Left kidney (tissue), 2 donors: ENCODE data around the gene HES4. TPM values are rescaled to one million over a fixed set of nuclear protein-coding genes. Genes with fewer than 3 reads are reported as not detected.
A peak's percentile ranks its signal among the peaks of the same experiment; 100 is the strongest.
"Not testable (repeated sequence)": the region's sequence is repeated elsewhere in the genome, so short reads cannot be mapped to it uniquely, and the experiment has no call there.

Experiments
- DNase-seq: peaks from one replicate; pipeline ENCODE4 v3.0.0-alpha.2; 2013
- polyA plus RNA-seq: library from polyadenylated mRNA; unstranded; fragments of 120-200 nt; gene quantifications from one replicate; pipeline ENCODE4 v1.2.1, GENCODE V29; 2013; ENCODE audit not compliant: insufficient read length

Gene HES4
- polyA plus RNA-seq, 1 donor = 13.8 TPM

GRCh38 chr1:981491-981954 lies 18.4 kb downstream of the HES4 start:
- DNase-seq = no peak

GRCh38 chr1:980602-981395 lies 19.1 kb downstream of the HES4 start:
- no peak for DNase-seq

- DNase-seq = no peak
These were observed 19.7 kb downstream of the HES4 start for GRCh38 chr1:980137-980571.

GRCh38 chr1:979744-980072 lies 20.2 kb downstream of the HES4 start:
- no peak for DNase-seq

GRCh38 chr1:978835-979743 lies 20.8 kb downstream of the HES4 start:
- DNase-seq = no peak

- DNase-seq = no peak
These were observed 21.6 kb downstream of the HES4 start for GRCh38 chr1:978069-978834.

- DNase-seq = not testable (repeated sequence)
These were observed 23.1 kb downstream of the HES4 start for GRCh38 chr1:976791-977190.

GRCh38 chr1:975896-976683 lies 23.8 kb downstream of the HES4 start:
- DNase-seq = peak; percentile 59

GRCh38 chr1:975365-975764 lies 24.5 kb downstream of the HES4 start:
- no peak for DNase-seq

- DNase-seq = no peak
These were observed 25.1 kb downstream of the HES4 start for GRCh38 chr1:974687-975328.

GRCh38 chr1:974293-974640 lies 25.6 kb downstream of the HES4 start:
- no peak for DNase-seq

- no peak for DNase-seq
These were observed 26.2 kb downstream of the HES4 start for GRCh38 chr1:973459-974292.

GRCh38 chr1:972726-973458 lies 27.0 kb downstream of the HES4 start:
- no peak for DNase-seq

GRCh38 chr1:971751-972506 lies 28.0 kb downstream of the HES4 start:
- DNase-seq = no peak

- DNase-seq = no peak
These were observed 28.7 kb downstream of the HES4 start for GRCh38 chr1:970973-971730.

GRCh38 chr1:970242-970972 lies 29.5 kb downstream of the HES4 start:
- no peak for DNase-seq

GRCh38 chr1:969260-969855 lies 30.5 kb downstream of the HES4 start:
- DNase-seq = no peak
